Osteocyte (in vitro differentiated cells): ENCODE results near the gene NRXN2. TPM values are rescaled to one million over a fixed set of nuclear protein-coding genes. Genes with fewer than 3 reads are reported as not detected.

ENCODE experiments used
- DNase-seq: peaks from one replicate; pipeline ENCODE4 v3.0.0; 2021; ENCODE audit warnings: mixed read lengths; ENCODE audit not compliant: unreplicated experiment; ENCODE audit errors: extremely low spot score
- H3K27ac Mint-ChIP-seq: one replicate; pipeline ENCODE4 v1.8.0; 2021; ENCODE audit warnings: mild to moderate bottlenecking, mixed read lengths; ENCODE audit not compliant: unreplicated experiment
- H3K27me3 Mint-ChIP-seq: one replicate; pipeline ENCODE4 v1.8.0; 2021; ENCODE audit warnings: mixed read lengths; ENCODE audit not compliant: unreplicated experiment
- H3K36me3 Mint-ChIP-seq: one replicate; pipeline ENCODE4 v1.8.0; 2021; ENCODE audit warnings: mixed read lengths; ENCODE audit not compliant: unreplicated experiment
- H3K4me1 Mint-ChIP-seq: one replicate; pipeline ENCODE4 v1.8.0; 2021; ENCODE audit warnings: mixed read lengths; ENCODE audit not compliant: unreplicated experiment
- H3K4me3 Mint-ChIP-seq: one replicate; pipeline ENCODE4 v1.8.0; 2021; ENCODE audit warnings: mild to moderate bottlenecking, moderate library complexity, mixed read lengths; ENCODE audit not compliant: unreplicated experiment
- H3K9me3 Mint-ChIP-seq: one replicate; pipeline ENCODE4 v1.8.0; 2021; ENCODE audit warnings: mixed read lengths; ENCODE audit not compliant: unreplicated experiment
- CTCF ChIP-seq: fragments of 200-600 bp; sonication (generic); IDR thresholded peaks from 2 replicates; pipeline ENCODE4 v1.5.0; 2021; ENCODE audit warnings: antibody characterized with exemption, mild to moderate bottlenecking, moderate library complexity
- total RNA-seq: library from RNA; stranded (reverse); gene quantifications from 2 replicates; pipeline ENCODE4 v1.2.1, GENCODE V29; 2021

Gene NRXN2
- total RNA-seq, 1 donor from 2014 or later: 2.6 TPM

- peak within 1 kb of the TSS; percentile 75 for H3K4me3 Mint-ChIP-seq
- peak; percentile 65 for TF ChIP-seq CTCF
- H3K9me3 Mint-ChIP-seq: no peaks in the 10 kb centered on the region
- no peaks in the 10 kb centered on the region for H3K36me3 Mint-ChIP-seq
- no peak for DNase-seq
- no peaks in the 10 kb centered on the region for H3K27me3 Mint-ChIP-seq
- H3K4me1 Mint-ChIP-seq: peaks cover 36% of the 10 kb centered on the region
- H3K27ac Mint-ChIP-seq: peak within 1 kb of the TSS; percentile 74
Observed at GRCh38 chr11:64743591-64744543, 20.9 kb upstream of the NRXN2 start, which contains the start of gene RASGRP2. Gene RASGRP2, minus strand, starts transcription at chr11:64744142. Its CDS starts 1,276 bp downstream, at chr11:64742866.

- no peak overlapping the region for H3K27ac Mint-ChIP-seq
- H3K9me3 Mint-ChIP-seq: no peaks in the 10 kb centered on the region
- peak; percentile 92 for DNase-seq
- H3K4me3 Mint-ChIP-seq: no peak overlapping the region
- peak; percentile 89 for TF ChIP-seq CTCF
- H3K36me3 Mint-ChIP-seq: no peaks in the 10 kb centered on the region
- H3K4me1 Mint-ChIP-seq: peaks cover 28% of the 10 kb centered on the region
- no peaks in the 10 kb centered on the region for H3K27me3 Mint-ChIP-seq
Observed at GRCh38 chr11:64742889-64743590, 20.0 kb upstream of the NRXN2 start.

- peaks cover 22% of the 10 kb centered on the region for H3K4me1 Mint-ChIP-seq
- H3K36me3 Mint-ChIP-seq: no peaks in the 10 kb centered on the region
- DNase-seq: no peak
- H3K27me3 Mint-ChIP-seq: no peaks in the 10 kb centered on the region
- no peak overlapping the region for H3K27ac Mint-ChIP-seq
- no peak for TF ChIP-seq CTCF
- peak overlapping the region; percentile 53 for H3K4me3 Mint-ChIP-seq
- H3K9me3 Mint-ChIP-seq: no peaks in the 10 kb centered on the region
Observed at GRCh38 chr11:64742087-64742888, 19.3 kb upstream of the NRXN2 start.

- TF ChIP-seq CTCF: no peak
- H3K36me3 Mint-ChIP-seq: no peaks in the 10 kb centered on the region
- no peak overlapping the region for H3K27ac Mint-ChIP-seq
- no peaks in the 10 kb centered on the region for H3K9me3 Mint-ChIP-seq
- DNase-seq: no peak
- peaks cover 21% of the 10 kb centered on the region for H3K4me1 Mint-ChIP-seq
- no peaks in the 10 kb centered on the region for H3K27me3 Mint-ChIP-seq
- peak overlapping the region; percentile 53 for H3K4me3 Mint-ChIP-seq
Observed at GRCh38 chr11:64741375-64742086, 18.5 kb upstream of the NRXN2 start.
